OCI-LY1 (cell line): ENCODE measurements around the gene DHFR.

ENCODE experiments used
- H2AFZ ChIP-seq: fragments of 200-600 bp; sonication (generic), shearing (Covaris generic); 2 replicates; pipeline ENCODE4 v1.6.0; 2014; ENCODE audit warnings: antibody characterized with exemption, mild to moderate bottlenecking, low read length
- H3F3A ChIP-seq: fragments of 200-600 bp; sonication (generic), shearing (Covaris generic); 2 replicates; pipeline ENCODE4 v1.6.0; 2014; ENCODE audit warnings: mild to moderate bottlenecking, antibody characterized with exemption, low read length, moderate library complexity; ENCODE audit not compliant: insufficient read depth
- H3K27ac ChIP-seq: fragments of 200-600 bp; sonication (generic); 2 replicates; pipeline ENCODE4 v1.5.1; 2014; ENCODE audit warnings: low read length, mixed run types, mild to moderate bottlenecking, low read depth; ENCODE audit not compliant: poor library complexity, severe bottlenecking
- H3K27me3 ChIP-seq: fragments of 200-600 bp; sonication (generic); 2 replicates; pipeline ENCODE4 v1.6.0; 2014; ENCODE audit warnings: antibody characterized with exemption, mild to moderate bottlenecking, low read length, moderate library complexity; ENCODE audit not compliant: insufficient read depth
- H3K36me3 ChIP-seq: fragments of 200-600 bp; sonication (generic); 2 replicates; pipeline ENCODE4 v1.6.1; 2014; ENCODE audit warnings: mild to moderate bottlenecking, antibody characterized with exemption, low read length, moderate library complexity, mixed read lengths; ENCODE audit not compliant: insufficient read depth
- H3K4me1 ChIP-seq: fragments of 200-600 bp; sonication (generic); 2 replicates; pipeline ENCODE4 v1.5.1; 2014; ENCODE audit warnings: mild to moderate bottlenecking, low read length, moderate library complexity; ENCODE audit not compliant: insufficient read depth, severe bottlenecking
- H3K4me2 ChIP-seq: fragments of 200-600 bp; sonication (generic), shearing (Covaris generic); 2 replicates; pipeline ENCODE4 v1.6.1; 2014; ENCODE audit warnings: low read length
- H3K4me3 ChIP-seq: fragments of 200-600 bp; sonication (generic); 2 replicates; pipeline ENCODE4 v1.5.1; 2014; ENCODE audit warnings: low read length, low read depth, mild to moderate bottlenecking, mixed read lengths; ENCODE audit not compliant: poor library complexity, severe bottlenecking
- H3K79me2 ChIP-seq: fragments of 200-600 bp; shearing (Covaris generic); 2 replicates; pipeline ENCODE4 v1.6.1; 2016; ENCODE audit warnings: mixed run types, low read length, mixed read lengths; ENCODE audit not compliant: insufficient read depth
- H3K9ac ChIP-seq: fragments of 200-600 bp; sonication (generic), shearing (Covaris generic); 2 replicates; pipeline ENCODE4 v1.6.1; 2014; ENCODE audit warnings: mild to moderate bottlenecking, low read length, mixed read lengths
- H3K9me2 ChIP-seq: fragments of 200-600 bp; sonication (generic), shearing (Covaris generic); 2 replicates; pipeline ENCODE4 v1.6.1; 2014; ENCODE audit warnings: low read depth, mild to moderate bottlenecking, low read length, mixed read lengths
- H3K9me3 ChIP-seq: fragments of 200-600 bp; shearing (Covaris generic); 2 replicates; pipeline ENCODE4 v1.6.1; 2014; ENCODE audit warnings: low read length, mixed read lengths
- H4K20me1 ChIP-seq: fragments of 200-600 bp; sonication (generic), shearing (Covaris generic); 2 replicates; pipeline ENCODE4 v1.6.0; 2016; ENCODE audit warnings: mild to moderate bottlenecking, low read length; ENCODE audit not compliant: insufficient read depth
- CTCF ChIP-seq: fragments of 200-600 bp; sonication (generic), shearing (Covaris generic); IDR thresholded peaks from 2 replicates; pipeline ENCODE4 v1.5.1; 2017; ENCODE audit warnings: mild to moderate bottlenecking, antibody characterized with exemption, low read length, moderate library complexity, mixed read lengths
- EZH2 ChIP-seq: fragments of 200-600 bp; sonication (generic), shearing (Covaris generic); IDR thresholded peaks from 2 replicates; pipeline ENCODE4 v1.8.0; 2017; ENCODE audit warnings: borderline replicate concordance, mixed run types, mild to moderate bottlenecking, antibody characterized with exemption, low read length, moderate library complexity, mixed read lengths

DHFR gene

GRCh38 chr5:80703291-80703690 lies 48.5 kb upstream of the DHFR start:
- Histone ChIP-seq H3K4me2 (no peak overlapping the region), H2AFZ (no peak overlapping the region), H4K20me1 (no peaks in the 10 kb centered on the region), H3K79me2 (no peaks in the 10 kb centered on the region), H3K9me3 (no peaks in the 10 kb centered on the region), H3K27me3 (no peaks in the 10 kb centered on the region), H3F3A (no peaks in the 10 kb centered on the region), H3K36me3 (peaks cover 5% of the 10 kb centered on the region; the same call in 1 of the 2 replicates), H3K27ac (no peak overlapping the region), H3K4me1 (peaks cover 9% of the 10 kb centered on the region), H3K9ac (no peak overlapping the region), H3K9me2 (no peaks in the 10 kb centered on the region), H3K4me3 (no peak overlapping the region)
- TF ChIP-seq CTCF (no peak), EZH2 (no peak)

GRCh38 chr5:80701597-80701996 lies 46.8 kb upstream of the DHFR start:
- H3K27ac ChIP-seq: no peak overlapping the region
- H3K36me3 ChIP-seq: no peaks in the 10 kb centered on the region; the same call in 1 of the 2 replicates
- no peaks in the 10 kb centered on the region for H3K79me2 ChIP-seq
- no peaks in the 10 kb centered on the region for H3F3A ChIP-seq
- no peaks in the 10 kb centered on the region for H3K27me3 ChIP-seq
- no peaks in the 10 kb centered on the region for H4K20me1 ChIP-seq
- H3K4me2 ChIP-seq: no peak overlapping the region
- H3K4me3 ChIP-seq: no peak overlapping the region
- no peak overlapping the region for H3K9ac ChIP-seq
- H3K9me3 ChIP-seq: no peaks in the 10 kb centered on the region
- TF ChIP-seq EZH2 (no peak), CTCF (no peak)
- H3K9me2 ChIP-seq: no peaks in the 10 kb centered on the region
- H2AFZ ChIP-seq: no peak overlapping the region
- H3K4me1 ChIP-seq: peaks cover 9% of the 10 kb centered on the region

- no peak for TF ChIP-seq EZH2
- TF ChIP-seq CTCF: no peak
- Histone ChIP-seq H3K36me3 (no peaks in the 10 kb centered on the region; the same call in 1 of the 2 replicates), H3K79me2 (no peaks in the 10 kb centered on the region; the same call in 1 of the 2 replicates), H4K20me1 (no peaks in the 10 kb centered on the region), H3K27ac (no peak overlapping the region), H3K9me2 (no peaks in the 10 kb centered on the region), H3F3A (no peaks in the 10 kb centered on the region), H3K4me1 (peaks cover 3% of the 10 kb centered on the region), H3K4me2 (no peak overlapping the region), H3K9ac (no peak overlapping the region), H3K27me3 (no peaks in the 10 kb centered on the region), H3K9me3 (no peaks in the 10 kb centered on the region), H3K4me3 (no peak overlapping the region), H2AFZ (no peak overlapping the region)
Observed at GRCh38 chr5:80698369-80698768, 43.6 kb upstream of the DHFR start.
